ENCODE data around the gene CFAP251. TPM values are rescaled to one million over a fixed set of nuclear protein-coding genes. Genes with fewer than 3 reads are reported as not detected.

Gene CFAP251
- polyA plus RNA-seq, 3 donors, result 0.08 to 0.17 TPM; not detected in 1

DNA sequence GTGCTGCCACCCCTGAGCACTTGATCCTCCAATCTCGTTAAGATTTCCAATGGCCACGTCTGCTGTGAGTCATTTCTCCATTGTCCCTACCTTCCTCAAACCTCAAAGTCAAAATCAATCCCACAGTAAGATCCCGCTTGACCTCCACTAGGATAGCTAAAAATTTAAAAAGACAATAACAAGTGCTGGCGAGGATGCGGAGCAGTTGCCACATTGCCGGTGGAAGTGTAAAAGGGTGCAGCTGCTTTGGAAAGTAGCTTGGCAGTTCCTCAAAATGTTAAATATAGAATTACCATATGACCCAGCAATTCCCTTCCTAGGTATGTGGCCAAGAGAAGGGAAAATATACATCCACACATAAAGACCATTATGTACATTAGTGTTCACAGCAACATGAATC, 93.8 kb downstream of the CFAP251 start:
- H3K4me2 ChIP-seq (replicated peaks; ENCODE audit: extremely low read depth, low read length, poor library complexity, severe bottlenecking), result no peak overlapping the region
- no peaks in the 10 kb centered on the region for H4K20me1 ChIP-seq (ENCODE audit: insufficient read depth, low read length)
- Mint-ChIP-seq H3K36me3 (no peaks in the 10 kb centered on the region), H3K9me3 (peaks cover 0 to 10% (median 6%) of the 10 kb centered on the region in 7 donors), H3K4me3 (no peak overlapping the region), H3K4me1 (peaks cover 25% of the 10 kb centered on the region), H3K27ac (peak overlapping the region in 1 of 7 donors; percentile 55), H3K27me3 (ENCODE audit: low read depth in 3 of 3) (peaks cover 0 to 5% (median 3%) of the 10 kb centered on the region in 3 donors)
- no peaks in the 10 kb centered on the region for H3K79me2 ChIP-seq (ENCODE audit: insufficient read depth, low read length)
- intact Hi-C loops (cut with micrococcal nuclease), result no loop called here
- TF ChIP-seq, protein P1, sequence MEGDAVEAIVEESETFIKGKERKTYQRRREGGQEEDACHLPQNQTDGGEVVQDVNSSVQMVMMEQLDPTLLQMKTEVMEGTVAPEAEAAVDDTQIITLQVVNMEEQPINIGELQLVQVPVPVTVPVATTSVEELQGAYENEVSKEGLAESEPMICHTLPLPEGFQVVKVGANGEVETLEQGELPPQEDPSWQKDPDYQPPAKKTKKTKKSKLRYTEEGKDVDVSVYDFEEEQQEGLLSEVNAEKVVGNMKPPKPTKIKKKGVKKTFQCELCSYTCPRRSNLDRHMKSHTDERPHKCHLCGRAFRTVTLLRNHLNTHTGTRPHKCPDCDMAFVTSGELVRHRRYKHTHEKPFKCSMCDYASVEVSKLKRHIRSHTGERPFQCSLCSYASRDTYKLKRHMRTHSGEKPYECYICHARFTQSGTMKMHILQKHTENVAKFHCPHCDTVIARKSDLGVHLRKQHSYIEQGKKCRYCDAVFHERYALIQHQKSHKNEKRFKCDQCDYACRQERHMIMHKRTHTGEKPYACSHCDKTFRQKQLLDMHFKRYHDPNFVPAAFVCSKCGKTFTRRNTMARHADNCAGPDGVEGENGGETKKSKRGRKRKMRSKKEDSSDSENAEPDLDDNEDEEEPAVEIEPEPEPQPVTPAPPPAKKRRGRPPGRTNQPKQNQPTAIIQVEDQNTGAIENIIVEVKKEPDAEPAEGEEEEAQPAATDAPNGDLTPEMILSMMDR (IDR thresholded peaks at IDR 0.05), result no peak
- H3K9ac ChIP-seq (ENCODE audit: insufficient read depth, low read length, poor library complexity, severe bottlenecking), result no peak overlapping the region
- WGBS (ENCODE audit: insufficient coverage), result no CpG with 5 or more reads among the region's 6 CpGs
- H3K4me3 ChIP-seq (replicated peaks in 1 of 3; ENCODE audit: low read depth in 2 of 3, low read length in 3 of 3), result no peak overlapping the region
- H2AFZ ChIP-seq (ENCODE audit: insufficient read depth, low read depth, low read length, poor library complexity, severe bottlenecking), result no peak overlapping the region
- H3K4me1 ChIP-seq (ENCODE audit: control insufficient read depth in 1 of 2, insufficient read depth in 2 of 2, low read length in 2 of 2), result peaks cover 15 to 23% of the 10 kb centered on the region in 2 donors
- no peaks in the 10 kb centered on the region for H3K36me3 ChIP-seq (replicated peaks in 1 of 2; ENCODE audit: control insufficient read depth in 1 of 2, insufficient read depth in 2 of 2, low read length in 2 of 2)
- peaks cover 0 to 7% of the 10 kb centered on the region in 2 donors for H3K9me3 ChIP-seq (replicated peaks in 1 of 2; ENCODE audit: control insufficient read depth in 1 of 2, insufficient read depth in 1 of 2, low read length in 2 of 2)
- no peak for DNase-seq
- H3K27me3 ChIP-seq (ENCODE audit: control insufficient read depth in 2 of 2, insufficient read depth in 2 of 2, low read length in 2 of 2), result no peaks in the 10 kb centered on the region
- H3K27ac ChIP-seq (ENCODE audit: low read depth in 1 of 2, low read length in 2 of 2), result no peak overlapping the region

DNA sequence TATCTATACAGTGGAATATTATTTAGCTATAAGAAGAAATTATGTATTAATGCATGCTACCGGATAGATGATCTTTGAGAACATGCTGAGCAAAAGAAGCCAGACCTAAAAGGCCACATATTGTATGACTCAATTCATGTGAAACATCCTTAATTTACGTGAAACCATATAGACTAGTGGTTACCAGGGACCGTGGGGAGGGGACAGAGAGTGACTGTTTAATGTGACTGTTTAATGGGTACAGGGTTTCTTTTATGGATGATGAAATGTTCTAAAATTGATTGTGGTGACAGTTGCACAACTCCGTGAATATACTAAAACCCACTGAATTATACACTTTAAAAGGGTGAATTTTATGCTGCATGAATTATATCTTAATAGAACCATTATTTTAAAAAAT, 94.7 kb downstream of the CFAP251 start:
- Histone ChIP-seq H3K9me3 (replicated peaks in 1 of 2; ENCODE audit: control insufficient read depth in 1 of 2, insufficient read depth in 1 of 2, low read length in 2 of 2) (peaks cover under 1 to 11% of the 10 kb centered on the region in 2 donors), H3K27ac (ENCODE audit: low read depth in 1 of 2, low read length in 2 of 2) (no peak overlapping the region), H3K4me2 (replicated peaks; ENCODE audit: extremely low read depth, low read length, poor library complexity, severe bottlenecking) (no peak overlapping the region), H3K4me1 (ENCODE audit: control insufficient read depth in 1 of 2, insufficient read depth in 2 of 2, low read length in 2 of 2) (peaks cover 15 to 23% of the 10 kb centered on the region in 2 donors), H3K79me2 (ENCODE audit: insufficient read depth, low read length) (no peaks in the 10 kb centered on the region), H3K4me3 (replicated peaks in 1 of 3; ENCODE audit: low read depth in 2 of 3, low read length in 3 of 3) (no peak overlapping the region), H3K9ac (ENCODE audit: insufficient read depth, low read length, poor library complexity, severe bottlenecking) (no peak overlapping the region), H3K36me3 (replicated peaks in 1 of 2; ENCODE audit: control insufficient read depth in 1 of 2, insufficient read depth in 2 of 2, low read length in 2 of 2) (no peaks in the 10 kb centered on the region), H3K27me3 (ENCODE audit: control insufficient read depth in 2 of 2, insufficient read depth in 2 of 2, low read length in 2 of 2) (no peaks in the 10 kb centered on the region), H4K20me1 (ENCODE audit: insufficient read depth, low read length) (no peaks in the 10 kb centered on the region), H2AFZ (ENCODE audit: insufficient read depth, low read depth, low read length, poor library complexity, severe bottlenecking) (no peak overlapping the region)
- TF ChIP-seq, protein P1 (IDR thresholded peaks at IDR 0.05), result no peak
- 0% methylated on average over 1 of the region's 4 CpGs for WGBS (ENCODE audit: insufficient coverage)
- intact Hi-C loops (cut with micrococcal nuclease), result no loop called here
- H3K27me3 Mint-ChIP-seq (ENCODE audit: low read depth in 3 of 3), result peaks cover 0 to 5% (median 2%) of the 10 kb centered on the region in 3 donors
- peak overlapping the region in 1 of 7 donors; percentile 30 for H3K27ac Mint-ChIP-seq
- peaks cover 3 to 18% (median 13%) of the 10 kb centered on the region in 7 donors for H3K9me3 Mint-ChIP-seq
- no peak overlapping the region for H3K4me3 Mint-ChIP-seq
- H3K4me1 Mint-ChIP-seq, result peaks cover 25% of the 10 kb centered on the region
- peak in 2 of 3 donors; percentile 30 to 41 for DNase-seq
- no peaks in the 10 kb centered on the region for H3K36me3 Mint-ChIP-seq

All from CD14-positive monocyte (primary cell).